OCI-LY1 (cell line): ENCODE measurements around the gene USO1.

ENCODE experiments used
- H2AFZ ChIP-seq: fragments of 200-600 bp; sonication (generic), shearing (Covaris generic); 2 replicates; pipeline ENCODE4 v1.6.0; 2014; ENCODE audit warnings: antibody characterized with exemption, mild to moderate bottlenecking, low read length
- H3F3A ChIP-seq: fragments of 200-600 bp; sonication (generic), shearing (Covaris generic); 2 replicates; pipeline ENCODE4 v1.6.0; 2014; ENCODE audit warnings: mild to moderate bottlenecking, antibody characterized with exemption, low read length, moderate library complexity; ENCODE audit not compliant: insufficient read depth
- H3K27ac ChIP-seq: fragments of 200-600 bp; sonication (generic); 2 replicates; pipeline ENCODE4 v1.5.1; 2014; ENCODE audit warnings: low read length, mixed run types, mild to moderate bottlenecking, low read depth; ENCODE audit not compliant: poor library complexity, severe bottlenecking
- H3K27me3 ChIP-seq: fragments of 200-600 bp; sonication (generic); 2 replicates; pipeline ENCODE4 v1.6.0; 2014; ENCODE audit warnings: antibody characterized with exemption, mild to moderate bottlenecking, low read length, moderate library complexity; ENCODE audit not compliant: insufficient read depth
- H3K36me3 ChIP-seq: fragments of 200-600 bp; sonication (generic); 2 replicates; pipeline ENCODE4 v1.6.1; 2014; ENCODE audit warnings: mild to moderate bottlenecking, antibody characterized with exemption, low read length, moderate library complexity, mixed read lengths; ENCODE audit not compliant: insufficient read depth
- H3K4me1 ChIP-seq: fragments of 200-600 bp; sonication (generic); 2 replicates; pipeline ENCODE4 v1.5.1; 2014; ENCODE audit warnings: mild to moderate bottlenecking, low read length, moderate library complexity; ENCODE audit not compliant: insufficient read depth, severe bottlenecking
- H3K4me2 ChIP-seq: fragments of 200-600 bp; sonication (generic), shearing (Covaris generic); 2 replicates; pipeline ENCODE4 v1.6.1; 2014; ENCODE audit warnings: low read length
- H3K4me3 ChIP-seq: fragments of 200-600 bp; sonication (generic); 2 replicates; pipeline ENCODE4 v1.5.1; 2014; ENCODE audit warnings: low read length, low read depth, mild to moderate bottlenecking, mixed read lengths; ENCODE audit not compliant: poor library complexity, severe bottlenecking
- H3K79me2 ChIP-seq: fragments of 200-600 bp; shearing (Covaris generic); 2 replicates; pipeline ENCODE4 v1.6.1; 2016; ENCODE audit warnings: mixed run types, low read length, mixed read lengths; ENCODE audit not compliant: insufficient read depth
- H3K9ac ChIP-seq: fragments of 200-600 bp; sonication (generic), shearing (Covaris generic); 2 replicates; pipeline ENCODE4 v1.6.1; 2014; ENCODE audit warnings: mild to moderate bottlenecking, low read length, mixed read lengths
- H3K9me2 ChIP-seq: fragments of 200-600 bp; sonication (generic), shearing (Covaris generic); 2 replicates; pipeline ENCODE4 v1.6.1; 2014; ENCODE audit warnings: low read depth, mild to moderate bottlenecking, low read length, mixed read lengths
- H3K9me3 ChIP-seq: fragments of 200-600 bp; shearing (Covaris generic); 2 replicates; pipeline ENCODE4 v1.6.1; 2014; ENCODE audit warnings: low read length, mixed read lengths
- H4K20me1 ChIP-seq: fragments of 200-600 bp; sonication (generic), shearing (Covaris generic); 2 replicates; pipeline ENCODE4 v1.6.0; 2016; ENCODE audit warnings: mild to moderate bottlenecking, low read length; ENCODE audit not compliant: insufficient read depth
- EZH2 ChIP-seq: fragments of 200-600 bp; sonication (generic), shearing (Covaris generic); IDR thresholded peaks from 2 replicates; pipeline ENCODE4 v1.8.0; 2017; ENCODE audit warnings: borderline replicate concordance, mixed run types, mild to moderate bottlenecking, antibody characterized with exemption, low read length, moderate library complexity, mixed read lengths
- TF ChIP-seq, protein P1 (sequence below): fragments of 200-600 bp; sonication (generic), shearing (Covaris generic); IDR thresholded peaks from 2 replicates; pipeline ENCODE4 v1.5.1; 2017; ENCODE audit warnings: mild to moderate bottlenecking, antibody characterized with exemption, low read length, moderate library complexity, mixed read lengths

Gene USO1

DNA sequence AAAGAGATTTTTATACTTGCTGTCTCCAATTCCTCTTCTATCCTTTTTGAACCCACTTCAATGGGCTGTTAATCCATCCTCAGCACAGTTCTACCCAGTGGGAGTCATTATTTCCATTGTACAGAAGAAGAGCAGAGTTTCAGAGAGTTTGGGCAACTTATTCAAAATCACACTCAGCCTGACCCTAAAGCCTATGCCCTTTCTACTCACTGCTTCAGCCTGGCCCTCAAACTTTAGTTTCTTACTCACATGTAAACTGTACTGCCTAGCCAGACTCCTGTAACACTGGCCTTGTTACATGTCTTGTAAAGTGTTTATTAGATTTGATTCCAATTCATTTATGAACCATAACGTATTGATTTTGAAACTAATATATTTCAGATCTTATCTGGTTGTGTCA lies 25.1 kb upstream of the USO1 start:
- Histone ChIP-seq H3K4me1 (peaks cover 33% of the 10 kb centered on the region), H3K79me2 (no peaks in the 10 kb centered on the region), H3K9me3 (no peaks in the 10 kb centered on the region), H3K27me3 (no peaks in the 10 kb centered on the region), H4K20me1 (no peaks in the 10 kb centered on the region), H3K4me3 (no peak overlapping the region), H3K36me3 (no peaks in the 10 kb centered on the region), H3K9ac (no peak overlapping the region), H3K9me2 (no peaks in the 10 kb centered on the region), H3K4me2 (peak overlapping the region; percentile 67; the same call in 1 of the 2 replicates), H3F3A (peaks cover 6% of the 10 kb centered on the region; the same call in 1 of the 2 replicates), H2AFZ (no peak overlapping the region), H3K27ac (peak overlapping the region; percentile 77)
- no peak for TF ChIP-seq EZH2
- TF ChIP-seq, protein P1, sequence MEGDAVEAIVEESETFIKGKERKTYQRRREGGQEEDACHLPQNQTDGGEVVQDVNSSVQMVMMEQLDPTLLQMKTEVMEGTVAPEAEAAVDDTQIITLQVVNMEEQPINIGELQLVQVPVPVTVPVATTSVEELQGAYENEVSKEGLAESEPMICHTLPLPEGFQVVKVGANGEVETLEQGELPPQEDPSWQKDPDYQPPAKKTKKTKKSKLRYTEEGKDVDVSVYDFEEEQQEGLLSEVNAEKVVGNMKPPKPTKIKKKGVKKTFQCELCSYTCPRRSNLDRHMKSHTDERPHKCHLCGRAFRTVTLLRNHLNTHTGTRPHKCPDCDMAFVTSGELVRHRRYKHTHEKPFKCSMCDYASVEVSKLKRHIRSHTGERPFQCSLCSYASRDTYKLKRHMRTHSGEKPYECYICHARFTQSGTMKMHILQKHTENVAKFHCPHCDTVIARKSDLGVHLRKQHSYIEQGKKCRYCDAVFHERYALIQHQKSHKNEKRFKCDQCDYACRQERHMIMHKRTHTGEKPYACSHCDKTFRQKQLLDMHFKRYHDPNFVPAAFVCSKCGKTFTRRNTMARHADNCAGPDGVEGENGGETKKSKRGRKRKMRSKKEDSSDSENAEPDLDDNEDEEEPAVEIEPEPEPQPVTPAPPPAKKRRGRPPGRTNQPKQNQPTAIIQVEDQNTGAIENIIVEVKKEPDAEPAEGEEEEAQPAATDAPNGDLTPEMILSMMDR, result no peak

DNA sequence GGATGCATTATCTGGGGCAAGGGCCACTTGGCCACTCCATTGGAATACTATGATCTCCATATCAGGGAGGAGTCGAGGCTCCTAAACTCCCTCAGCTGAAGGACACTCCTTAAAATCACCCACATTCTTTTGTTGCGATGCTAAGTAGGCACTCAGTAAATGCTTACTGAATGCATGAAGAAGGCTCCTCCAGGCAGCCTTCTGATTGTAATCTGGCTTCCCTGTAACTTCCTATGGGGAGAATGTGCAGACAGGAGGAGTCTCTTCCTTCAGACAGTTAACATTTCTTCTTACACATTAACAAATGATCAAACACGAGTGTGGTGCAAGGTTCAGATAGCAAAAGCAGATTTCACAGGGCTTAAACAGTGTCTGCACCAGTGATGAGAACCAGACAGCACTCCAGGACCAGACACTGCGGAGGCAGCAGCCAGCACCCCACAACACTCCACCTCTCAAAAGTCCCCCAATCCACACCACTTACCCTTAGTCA lies 21.4 kb upstream of the USO1 start:
- Histone ChIP-seq H3F3A (peaks cover 6% of the 10 kb centered on the region; the same call in 1 of the 2 replicates), H3K9ac (no peak overlapping the region), H4K20me1 (no peaks in the 10 kb centered on the region), H3K4me1 (peaks cover 15% of the 10 kb centered on the region), H3K27ac (no peak overlapping the region), H2AFZ (no peak overlapping the region), H3K79me2 (no peaks in the 10 kb centered on the region), H3K4me2 (no peak overlapping the region), H3K27me3 (no peaks in the 10 kb centered on the region), H3K9me3 (no peaks in the 10 kb centered on the region), H3K9me2 (no peaks in the 10 kb centered on the region), H3K36me3 (no peaks in the 10 kb centered on the region), H3K4me3 (no peak overlapping the region)
- TF ChIP-seq, protein P1, result no peak
- TF ChIP-seq EZH2, result no peak

DNA sequence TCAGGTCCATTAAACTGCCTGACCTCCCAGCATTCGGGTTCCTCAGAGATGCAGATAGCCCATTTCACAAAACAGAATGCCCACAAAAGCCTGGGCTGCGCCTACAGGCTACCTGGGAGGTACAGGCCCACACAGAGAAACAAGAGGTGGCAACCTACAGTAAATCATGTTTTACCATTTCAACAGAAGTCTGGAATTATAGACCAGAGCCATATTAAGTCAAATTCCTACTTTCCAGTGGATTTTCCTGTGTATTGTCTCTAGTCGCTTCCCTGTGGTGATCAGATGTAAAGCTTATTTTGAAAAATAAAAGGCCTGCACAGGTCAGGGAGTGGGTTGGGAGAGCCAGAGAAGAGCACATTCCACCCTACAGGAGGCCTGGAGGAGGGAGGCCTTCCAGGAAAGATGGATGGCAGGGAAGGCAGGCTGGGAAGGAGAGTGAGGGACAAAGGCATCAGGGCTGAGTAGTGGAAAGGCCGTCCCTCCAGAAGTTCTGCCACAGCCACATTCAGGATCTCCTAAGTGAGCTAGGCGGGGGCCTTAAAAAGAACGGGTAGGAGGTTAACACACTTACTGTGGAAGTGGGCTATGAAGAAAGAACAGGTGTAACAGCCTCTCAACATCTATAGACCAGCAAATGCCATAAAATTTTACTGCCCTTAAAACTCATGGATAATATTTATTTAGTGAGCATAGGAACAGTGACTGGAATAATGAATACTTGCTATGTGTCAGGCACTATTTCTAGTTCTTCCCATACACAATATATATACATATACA lies 19.0 kb upstream of the USO1 start:
- TF ChIP-seq EZH2, result no peak
- TF ChIP-seq, protein P1, result no peak
- H3F3A ChIP-seq, result no peaks in the 10 kb centered on the region
- H3K4me1 ChIP-seq, result no peaks in the 10 kb centered on the region
- no peaks in the 10 kb centered on the region for H3K9me3 ChIP-seq
- no peak overlapping the region for H3K4me3 ChIP-seq
- H3K36me3 ChIP-seq, result no peaks in the 10 kb centered on the region
- H3K9me2 ChIP-seq, result no peaks in the 10 kb centered on the region
- no peaks in the 10 kb centered on the region for H3K79me2 ChIP-seq
- no peak overlapping the region for H3K27ac ChIP-seq
- H2AFZ ChIP-seq, result no peak overlapping the region
- H3K27me3 ChIP-seq, result no peaks in the 10 kb centered on the region
- no peaks in the 10 kb centered on the region for H4K20me1 ChIP-seq
- H3K4me2 ChIP-seq, result no peak overlapping the region
- no peak overlapping the region for H3K9ac ChIP-seq
